ENCODE measurements around the gene PSAPL1.

DNA sequence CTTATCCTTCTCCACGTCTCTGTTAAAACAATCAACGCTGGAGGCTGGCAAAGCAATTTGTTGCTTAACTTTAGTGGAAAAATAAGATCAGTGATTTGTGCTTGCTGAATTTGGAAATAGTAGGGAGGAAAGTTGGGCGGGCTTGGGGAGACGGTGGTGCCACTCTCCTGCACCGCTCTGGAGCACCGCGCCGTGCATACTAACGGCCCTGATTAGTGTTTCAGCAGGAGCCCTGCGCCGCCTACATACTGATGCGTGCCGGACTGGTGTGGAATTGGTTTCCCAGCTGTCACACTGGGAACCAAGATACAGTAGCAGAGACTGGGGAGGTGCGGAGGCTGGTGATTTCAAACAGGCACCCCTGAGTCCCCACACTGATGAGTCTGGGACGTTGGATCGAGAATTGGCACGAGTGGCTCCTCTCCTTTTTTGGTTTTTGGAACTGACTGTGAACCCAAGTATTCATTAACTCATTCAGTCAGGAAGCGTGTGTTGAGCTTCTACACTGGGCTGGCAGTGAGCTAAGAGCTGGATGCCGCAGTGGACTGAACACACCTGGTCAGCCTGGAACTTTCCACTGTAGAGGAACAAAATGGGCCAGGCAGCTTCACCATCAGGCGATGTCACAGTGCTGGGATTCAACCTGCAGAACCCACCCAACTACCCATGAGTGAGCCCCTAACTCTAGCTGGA is 29.0 kb upstream of the PSAPL1 start:
- TF ChIP-seq, protein P1, sequence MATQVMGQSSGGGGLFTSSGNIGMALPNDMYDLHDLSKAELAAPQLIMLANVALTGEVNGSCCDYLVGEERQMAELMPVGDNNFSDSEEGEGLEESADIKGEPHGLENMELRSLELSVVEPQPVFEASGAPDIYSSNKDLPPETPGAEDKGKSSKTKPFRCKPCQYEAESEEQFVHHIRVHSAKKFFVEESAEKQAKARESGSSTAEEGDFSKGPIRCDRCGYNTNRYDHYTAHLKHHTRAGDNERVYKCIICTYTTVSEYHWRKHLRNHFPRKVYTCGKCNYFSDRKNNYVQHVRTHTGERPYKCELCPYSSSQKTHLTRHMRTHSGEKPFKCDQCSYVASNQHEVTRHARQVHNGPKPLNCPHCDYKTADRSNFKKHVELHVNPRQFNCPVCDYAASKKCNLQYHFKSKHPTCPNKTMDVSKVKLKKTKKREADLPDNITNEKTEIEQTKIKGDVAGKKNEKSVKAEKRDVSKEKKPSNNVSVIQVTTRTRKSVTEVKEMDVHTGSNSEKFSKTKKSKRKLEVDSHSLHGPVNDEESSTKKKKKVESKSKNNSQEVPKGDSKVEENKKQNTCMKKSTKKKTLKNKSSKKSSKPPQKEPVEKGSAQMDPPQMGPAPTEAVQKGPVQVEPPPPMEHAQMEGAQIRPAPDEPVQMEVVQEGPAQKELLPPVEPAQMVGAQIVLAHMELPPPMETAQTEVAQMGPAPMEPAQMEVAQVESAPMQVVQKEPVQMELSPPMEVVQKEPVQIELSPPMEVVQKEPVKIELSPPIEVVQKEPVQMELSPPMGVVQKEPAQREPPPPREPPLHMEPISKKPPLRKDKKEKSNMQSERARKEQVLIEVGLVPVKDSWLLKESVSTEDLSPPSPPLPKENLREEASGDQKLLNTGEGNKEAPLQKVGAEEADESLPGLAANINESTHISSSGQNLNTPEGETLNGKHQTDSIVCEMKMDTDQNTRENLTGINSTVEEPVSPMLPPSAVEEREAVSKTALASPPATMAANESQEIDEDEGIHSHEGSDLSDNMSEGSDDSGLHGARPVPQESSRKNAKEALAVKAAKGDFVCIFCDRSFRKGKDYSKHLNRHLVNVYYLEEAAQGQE (IDR thresholded peaks at IDR 0.05) = no peak
- TF ChIP-seq, protein P2, sequence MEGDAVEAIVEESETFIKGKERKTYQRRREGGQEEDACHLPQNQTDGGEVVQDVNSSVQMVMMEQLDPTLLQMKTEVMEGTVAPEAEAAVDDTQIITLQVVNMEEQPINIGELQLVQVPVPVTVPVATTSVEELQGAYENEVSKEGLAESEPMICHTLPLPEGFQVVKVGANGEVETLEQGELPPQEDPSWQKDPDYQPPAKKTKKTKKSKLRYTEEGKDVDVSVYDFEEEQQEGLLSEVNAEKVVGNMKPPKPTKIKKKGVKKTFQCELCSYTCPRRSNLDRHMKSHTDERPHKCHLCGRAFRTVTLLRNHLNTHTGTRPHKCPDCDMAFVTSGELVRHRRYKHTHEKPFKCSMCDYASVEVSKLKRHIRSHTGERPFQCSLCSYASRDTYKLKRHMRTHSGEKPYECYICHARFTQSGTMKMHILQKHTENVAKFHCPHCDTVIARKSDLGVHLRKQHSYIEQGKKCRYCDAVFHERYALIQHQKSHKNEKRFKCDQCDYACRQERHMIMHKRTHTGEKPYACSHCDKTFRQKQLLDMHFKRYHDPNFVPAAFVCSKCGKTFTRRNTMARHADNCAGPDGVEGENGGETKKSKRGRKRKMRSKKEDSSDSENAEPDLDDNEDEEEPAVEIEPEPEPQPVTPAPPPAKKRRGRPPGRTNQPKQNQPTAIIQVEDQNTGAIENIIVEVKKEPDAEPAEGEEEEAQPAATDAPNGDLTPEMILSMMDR (IDR thresholded peaks at IDR 0.05; ENCODE audit: low read depth, low read length, missing input control) = no peak
- TF ChIP-seq, protein P3, sequence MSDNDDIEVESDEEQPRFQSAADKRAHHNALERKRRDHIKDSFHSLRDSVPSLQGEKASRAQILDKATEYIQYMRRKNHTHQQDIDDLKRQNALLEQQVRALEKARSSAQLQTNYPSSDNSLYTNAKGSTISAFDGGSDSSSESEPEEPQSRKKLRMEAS (IDR thresholded peaks at IDR 0.05) = no peak

Measured in liver (tissue), 2 donors.